Inferior parietal cortex (tissue), 1 donor: ENCODE results near the gene BANK1.

Source experiments
- DNase-seq: peaks from one replicate; pipeline ENCODE4 v3.0.0-alpha.2; 2016; ENCODE audit errors: extremely low spot score

BANK1 gene

GRCh38 chr4:101956068-101956825 is 165.7 kb downstream of the BANK1 start:
- DNase-seq = no peak

- peak; percentile 13 for DNase-seq
Observed at GRCh38 chr4:101958547-101958946, 168.0 kb downstream of the BANK1 start.

- no peak for DNase-seq
Observed at GRCh38 chr4:101960431-101960830, 169.9 kb downstream of the BANK1 start.

GRCh38 chr4:101961144-101961543 is 170.6 kb downstream of the BANK1 start:
- DNase-seq = no peak

- DNase-seq = no peak
Observed at GRCh38 chr4:101967697-101968346, 177.3 kb downstream of the BANK1 start.

- no peak for DNase-seq
Observed at GRCh38 chr4:101968364-101968763, 177.8 kb downstream of the BANK1 start.

GRCh38 chr4:101969965-101970364 is 179.4 kb downstream of the BANK1 start:
- no peak for DNase-seq

- no peak for DNase-seq
Observed at GRCh38 chr4:101970547-101971155, 180.1 kb downstream of the BANK1 start.

- DNase-seq = no peak
Observed at GRCh38 chr4:101972791-101973190, 182.3 kb downstream of the BANK1 start.

GRCh38 chr4:101973361-101973760 is 182.8 kb downstream of the BANK1 start:
- DNase-seq = no peak

- peak; percentile 46 for DNase-seq
Observed at GRCh38 chr4:101977076-101977475, 186.5 kb downstream of the BANK1 start.

- no peak for DNase-seq
Observed at GRCh38 chr4:101981756-101982155, 191.2 kb downstream of the BANK1 start.

- DNase-seq = no peak
Observed at GRCh38 chr4:101983835-101984234, 193.3 kb downstream of the BANK1 start.

- no peak for DNase-seq
Observed at GRCh38 chr4:101987623-101988243, 197.2 kb downstream of the BANK1 start.

- DNase-seq = no peak
Observed at GRCh38 chr4:101989551-101989950, 199.0 kb downstream of the BANK1 start.

- no peak for DNase-seq
Observed at GRCh38 chr4:101992446-101992845, 201.9 kb downstream of the BANK1 start.

GRCh38 chr4:101993002-101993841 is 202.7 kb downstream of the BANK1 start:
- no peak for DNase-seq

GRCh38 chr4:101993842-101994775 is 203.6 kb downstream of the BANK1 start:
- DNase-seq = no peak

- no peak for DNase-seq
Observed at GRCh38 chr4:102007959-102008425, 217.5 kb downstream of the BANK1 start.

- no peak for DNase-seq
Observed at GRCh38 chr4:102008711-102009110, 218.2 kb downstream of the BANK1 start.
